T1000 (cell line): ENCODE data around the gene DBF4.
"Not testable (repeated sequence)": the region's sequence is repeated elsewhere in the genome, so short reads cannot be mapped to it uniquely, and the experiment has no call there.

ENCODE experiments used
- DNase-seq: peaks from one replicate; lab custom pipeline; 2025; ENCODE audit warnings: mixed read lengths; lab: John Stamatoyannopoulos, UW

The DBF4 gene

DNA sequence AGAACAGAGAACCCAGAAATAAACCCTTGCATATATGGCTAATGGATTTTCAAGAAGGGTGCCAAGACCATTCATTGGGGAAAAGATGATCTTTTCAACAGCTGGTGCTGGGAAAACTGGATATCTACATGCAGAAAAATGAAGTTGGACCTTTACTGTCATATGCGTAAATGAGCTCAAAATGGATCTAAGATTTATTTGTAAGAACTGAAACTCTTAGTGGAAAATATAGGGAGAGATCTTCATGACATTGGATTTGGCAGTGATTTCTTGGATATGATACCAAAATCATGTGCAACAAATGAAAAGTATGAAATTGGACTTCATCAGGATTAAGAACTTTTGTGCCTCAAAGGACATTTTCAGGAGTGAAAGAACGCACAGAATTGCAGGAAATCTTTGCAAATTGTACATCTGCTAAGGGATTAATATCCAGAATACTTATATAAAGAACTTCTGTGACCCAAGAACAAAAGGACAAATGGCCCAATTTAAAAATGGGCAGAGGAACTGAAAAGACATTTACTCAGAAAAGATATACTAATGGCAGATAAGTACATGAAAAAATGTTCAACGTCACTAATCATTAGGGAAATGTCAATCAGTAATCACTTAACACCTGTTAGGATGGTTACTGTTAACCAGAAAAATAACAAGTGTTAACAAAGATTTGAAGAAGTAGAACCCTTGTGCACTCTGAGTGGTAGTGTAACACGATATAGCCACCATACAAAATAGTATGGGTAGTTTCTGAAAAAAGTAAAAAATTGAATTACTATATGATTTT is 6.1 kb downstream of the DBF4 start:
- no peak for DNase-seq

DNA sequence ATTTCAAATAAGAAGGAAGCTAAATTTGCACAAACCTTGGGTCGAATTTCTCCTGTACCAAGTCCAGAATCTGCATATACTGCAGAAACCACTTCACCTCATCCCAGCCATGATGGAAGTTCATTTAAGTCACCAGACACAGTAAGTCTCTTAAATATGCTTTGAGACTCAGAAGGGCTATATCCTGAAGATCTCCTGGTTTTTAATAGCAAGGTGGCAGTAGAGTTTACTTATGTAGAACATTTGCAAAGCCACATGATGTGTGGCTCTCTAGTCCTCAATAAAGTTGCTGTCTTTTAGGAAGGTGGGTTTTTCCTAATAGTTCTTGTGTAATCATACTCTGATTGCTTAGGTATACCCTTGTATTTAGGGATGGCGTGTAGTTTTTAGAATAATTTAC is 8.7 kb downstream of the DBF4 start:
- DNase-seq = no peak

DNA sequence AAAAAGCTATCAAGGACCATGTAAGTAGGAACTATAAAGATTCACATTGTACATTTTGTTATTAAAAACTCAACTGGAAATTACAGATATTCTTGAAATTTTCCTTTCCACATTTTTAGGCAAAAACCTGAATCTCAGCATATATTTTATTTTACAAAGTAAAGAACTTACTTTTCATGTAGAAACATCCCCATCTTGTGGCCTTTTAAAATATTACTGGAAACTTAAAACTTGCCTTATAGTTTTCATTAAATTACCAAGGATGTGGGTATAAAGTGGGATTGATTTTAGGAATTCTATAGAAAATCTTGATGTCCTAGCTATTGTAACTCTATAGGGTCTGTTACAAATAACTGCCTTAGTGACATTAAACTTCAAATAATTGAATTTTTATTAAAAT is 10.6 kb downstream of the DBF4 start:
- no peak for DNase-seq

DNA sequence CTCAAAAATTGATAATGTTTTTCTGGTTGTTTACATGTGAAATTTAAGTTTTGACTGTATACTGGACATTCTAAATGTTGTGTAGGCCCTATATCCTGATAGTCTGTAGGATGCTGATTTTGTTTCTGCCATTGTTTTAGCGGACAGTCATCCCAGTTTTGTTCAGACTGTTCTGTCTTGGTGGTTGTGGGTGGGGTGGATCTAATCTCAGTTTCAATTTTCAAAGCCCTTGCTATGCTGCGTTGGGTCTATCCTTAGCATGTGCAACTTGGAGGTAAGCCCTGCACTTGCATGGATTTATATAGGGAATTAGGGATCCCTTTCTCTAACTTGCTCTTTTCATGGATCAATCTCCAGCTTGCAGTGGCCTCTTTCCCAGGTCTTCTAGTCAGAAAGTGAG is 19.1 kb downstream of the DBF4 start:
- DNase-seq = no peak

DNA sequence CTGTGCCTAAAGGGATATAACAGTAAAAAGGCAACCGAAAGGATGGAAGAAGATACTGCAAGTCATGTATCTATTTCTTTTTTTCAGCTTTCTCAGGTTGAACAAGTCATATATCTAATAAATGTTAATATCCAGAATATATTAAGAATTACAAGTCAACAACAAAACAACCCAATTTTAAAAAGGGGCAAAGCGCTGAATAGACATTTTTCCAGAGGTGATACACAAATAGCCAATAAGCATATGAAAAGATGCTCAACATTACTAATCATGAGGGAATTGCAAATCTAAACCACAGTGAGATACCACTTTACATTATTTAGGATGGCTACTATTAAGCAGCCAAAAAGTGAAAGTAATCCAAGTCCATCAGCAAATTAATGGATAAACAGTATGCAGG is 23.0 kb downstream of the DBF4 start:
- DNase-seq = no peak

DNA sequence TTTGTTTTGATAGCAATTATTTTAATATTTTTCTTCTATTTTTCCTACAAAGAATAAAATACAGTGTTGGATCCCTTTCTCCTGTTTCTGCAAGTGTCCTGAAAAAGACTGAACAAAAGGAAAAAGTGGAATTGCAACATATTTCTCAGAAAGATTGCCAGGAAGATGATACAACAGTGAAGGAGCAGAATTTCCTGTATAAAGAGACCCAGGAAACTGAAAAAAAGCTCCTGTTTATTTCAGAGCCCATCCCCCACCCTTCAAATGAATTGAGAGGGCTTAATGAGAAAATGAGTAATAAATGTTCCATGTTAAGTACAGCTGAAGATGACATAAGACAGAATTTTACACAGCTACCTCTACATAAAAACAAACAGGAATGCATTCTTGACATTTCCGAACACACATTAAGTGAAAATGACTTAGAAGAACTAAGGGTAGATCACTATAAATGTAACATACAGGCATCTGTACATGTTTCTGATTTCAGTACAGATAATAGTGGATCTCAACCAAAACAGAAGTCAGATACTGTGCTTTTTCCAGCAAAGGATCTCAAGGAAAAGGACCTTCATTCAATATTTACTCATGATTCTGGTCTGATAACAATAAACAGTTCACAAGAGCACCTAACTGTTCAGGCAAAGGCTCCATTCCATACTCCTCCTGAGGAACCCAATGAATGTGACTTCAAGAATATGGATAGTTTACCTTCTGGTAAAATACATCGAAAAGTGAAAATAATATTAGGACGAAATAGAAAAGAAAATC is 31.0 kb downstream of the DBF4 start:
- not testable (repeated sequence) for DNase-seq

DNA sequence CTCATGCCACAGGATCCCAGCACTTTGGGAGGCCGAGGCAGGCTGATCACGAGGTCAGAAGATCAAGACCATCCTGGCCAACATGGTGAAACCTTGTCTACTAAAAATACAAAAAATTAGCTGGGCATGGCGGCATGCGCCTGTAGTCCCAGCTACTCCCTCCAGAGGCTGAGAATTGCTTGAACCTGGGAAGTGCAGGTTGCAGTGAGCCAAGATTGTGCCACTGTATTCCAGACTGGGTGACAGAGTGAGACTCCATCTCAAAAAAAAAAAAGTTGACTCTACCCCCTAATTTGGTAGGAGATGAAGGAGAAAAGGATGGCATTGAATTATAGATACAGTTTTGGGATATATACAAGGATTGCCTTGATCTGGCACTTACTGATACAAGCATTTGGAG is 32.5 kb downstream of the DBF4 start:
- not testable (repeated sequence) for DNase-seq

DNA sequence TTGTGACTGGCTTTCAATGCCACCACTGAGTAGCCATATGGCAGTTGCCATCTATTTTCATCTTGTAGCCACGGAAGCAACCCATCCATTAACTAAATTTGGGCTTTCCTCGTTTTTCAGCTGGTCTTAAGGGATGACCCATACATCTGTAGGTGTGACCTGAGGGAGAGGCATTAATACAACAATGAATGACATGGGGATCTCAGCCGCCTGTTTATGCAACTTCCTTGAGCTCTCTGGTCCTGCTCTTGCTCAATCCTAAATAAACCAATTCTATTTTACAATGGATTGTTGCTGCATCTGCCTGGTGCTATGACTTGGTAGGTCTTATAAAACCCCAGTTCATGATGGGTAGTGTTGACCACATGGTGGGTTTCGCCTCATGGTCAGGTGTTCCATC is 35.8 kb downstream of the DBF4 start:
- DNase-seq = no peak

DNA sequence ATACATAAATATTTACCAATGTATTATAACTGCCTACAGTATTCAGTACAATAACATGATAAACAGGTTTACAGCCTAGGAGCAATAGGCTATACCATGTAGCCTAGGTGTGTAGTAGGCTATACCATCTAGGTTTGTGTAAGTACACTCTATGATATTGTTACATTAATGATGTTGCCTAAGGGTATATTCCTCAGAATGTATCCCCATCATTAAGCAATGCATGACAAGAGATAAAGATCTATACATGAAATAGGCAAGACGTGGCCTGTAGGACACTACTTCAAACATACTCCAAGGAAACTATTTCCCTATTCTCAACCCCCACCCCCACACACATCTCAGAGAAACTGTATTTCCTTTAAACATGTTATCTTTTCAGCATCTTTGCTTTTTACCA is 42.4 kb downstream of the DBF4 start:
- no peak for DNase-seq

DNA sequence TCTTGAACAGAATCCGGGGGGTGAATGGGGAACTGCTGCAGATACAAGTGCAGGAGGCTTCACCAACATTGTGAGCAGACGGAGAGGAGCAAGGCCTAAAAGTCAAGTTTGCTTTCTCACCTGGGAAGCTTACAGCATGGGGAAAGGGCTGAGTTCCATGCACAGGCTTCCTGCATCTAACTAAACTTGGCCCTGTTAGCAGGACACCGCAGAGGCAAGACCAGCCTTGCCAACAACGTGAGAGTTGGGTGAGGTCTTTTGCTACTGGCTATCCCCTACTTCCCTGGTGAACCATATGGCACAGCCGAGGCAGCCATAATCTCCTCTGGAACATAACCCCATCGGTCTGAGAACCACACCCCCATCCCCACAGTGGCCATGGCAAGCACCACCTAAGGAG is 43.6 kb downstream of the DBF4 start:
- DNase-seq = no peak

DNA sequence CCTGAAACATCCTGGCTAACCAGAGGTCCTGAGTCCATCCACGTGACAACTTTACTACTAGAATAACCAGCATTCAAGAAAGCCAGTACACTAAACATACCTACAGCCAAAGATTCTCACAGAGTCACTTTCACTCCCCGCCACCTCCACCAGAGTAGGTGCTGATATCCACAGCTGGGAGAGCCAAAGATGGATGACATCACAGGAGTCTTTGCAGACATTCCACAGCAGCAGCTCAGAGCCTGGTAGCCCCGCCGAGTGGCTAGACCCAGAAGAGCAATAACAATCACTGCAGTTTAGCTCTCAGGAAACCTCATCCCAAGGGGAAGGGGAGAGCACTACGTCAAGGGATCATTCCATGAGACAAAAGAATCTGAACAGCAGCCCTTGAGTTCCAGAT is 44.3 kb downstream of the DBF4 start:
- no peak for DNase-seq

DNA sequence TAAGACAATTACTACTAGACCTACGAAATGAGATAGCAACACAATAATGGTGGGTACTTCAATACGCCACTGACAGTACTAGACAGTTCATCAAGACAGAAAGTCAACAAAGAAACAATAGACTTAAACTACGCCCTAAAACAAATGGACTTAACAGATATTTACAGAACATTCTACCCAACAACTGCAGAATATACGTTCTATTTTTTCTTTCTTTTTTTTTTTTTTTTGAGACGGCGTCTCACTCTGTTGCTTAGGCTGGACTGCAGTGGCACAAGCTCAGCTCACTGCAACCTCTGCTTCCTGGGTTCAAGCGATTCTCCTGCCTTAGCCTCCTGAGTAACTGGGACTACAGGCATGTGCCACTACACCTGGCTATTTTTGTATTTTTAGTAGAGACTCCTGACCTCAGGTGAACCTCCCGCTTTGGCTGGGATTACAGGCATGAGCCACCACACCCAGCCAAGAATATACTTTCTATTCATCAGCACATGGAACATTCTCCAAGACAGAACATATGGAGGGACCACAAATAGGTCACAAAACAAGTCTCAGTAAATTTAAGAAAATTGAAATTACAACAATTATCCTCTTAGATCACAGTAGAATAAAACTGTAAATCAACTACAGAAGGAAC is 46.6 kb downstream of the DBF4 start:
- not testable (repeated sequence) for DNase-seq

DNA sequence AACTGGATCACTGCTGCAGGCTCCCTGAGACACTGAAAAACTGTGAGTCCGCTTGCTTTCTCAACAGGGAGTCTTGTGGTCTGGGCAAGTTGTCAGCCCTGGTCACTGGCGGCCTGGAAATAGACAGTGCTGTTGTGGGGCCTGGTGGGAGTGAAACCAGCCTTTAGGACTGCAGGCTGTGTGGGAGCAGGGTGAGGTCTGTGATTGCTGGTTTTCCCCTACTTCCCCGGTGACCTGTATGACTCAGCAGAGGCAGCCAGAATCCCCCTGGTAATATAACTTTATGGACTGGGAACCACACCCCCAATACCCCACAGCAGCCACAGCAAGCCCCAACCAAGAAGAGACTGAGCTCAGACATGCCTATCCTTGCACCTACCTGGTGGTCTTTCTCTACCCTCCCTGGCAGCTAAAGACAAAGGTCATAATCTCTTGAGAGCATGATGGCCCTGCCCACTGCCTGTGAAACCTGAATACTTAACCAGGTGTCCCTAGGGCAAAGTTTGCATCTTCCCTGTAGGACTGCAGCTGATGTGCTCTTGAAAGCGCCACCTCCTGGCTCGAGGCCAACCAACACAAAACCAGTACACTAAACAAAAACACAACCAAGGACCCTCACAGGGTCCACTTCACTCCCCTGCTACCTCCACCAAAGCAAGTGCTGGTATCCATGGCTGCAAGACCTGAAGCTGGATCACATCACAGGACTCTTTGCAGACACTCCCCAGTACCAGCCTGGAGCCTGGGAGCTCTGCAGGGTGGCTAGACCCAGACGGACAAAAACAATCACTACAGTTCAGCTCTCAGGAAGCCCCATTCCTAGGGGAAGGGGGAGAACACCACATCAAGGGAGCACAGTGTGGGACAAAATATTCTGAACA is 50.5 kb downstream of the DBF4 start:
- peak; percentile 77 for DNase-seq

DNA sequence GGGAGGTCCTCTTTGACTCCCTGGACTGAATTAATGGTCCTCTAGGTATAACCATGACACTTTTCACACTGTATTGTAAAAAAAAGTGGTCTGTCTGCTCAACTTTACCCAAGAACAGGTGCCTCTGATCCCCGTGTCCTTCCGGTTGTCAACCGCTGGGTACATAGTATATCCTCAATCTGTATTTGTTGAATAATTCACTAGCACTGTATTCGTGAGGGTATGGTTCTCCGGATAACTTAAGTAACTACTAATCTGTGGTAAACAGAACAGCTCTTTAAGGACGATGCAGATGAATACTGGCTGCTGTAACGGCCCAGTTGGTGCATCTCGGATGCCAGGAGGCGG is 57.3 kb downstream of the DBF4 start:
- DNase-seq = no peak

DNA sequence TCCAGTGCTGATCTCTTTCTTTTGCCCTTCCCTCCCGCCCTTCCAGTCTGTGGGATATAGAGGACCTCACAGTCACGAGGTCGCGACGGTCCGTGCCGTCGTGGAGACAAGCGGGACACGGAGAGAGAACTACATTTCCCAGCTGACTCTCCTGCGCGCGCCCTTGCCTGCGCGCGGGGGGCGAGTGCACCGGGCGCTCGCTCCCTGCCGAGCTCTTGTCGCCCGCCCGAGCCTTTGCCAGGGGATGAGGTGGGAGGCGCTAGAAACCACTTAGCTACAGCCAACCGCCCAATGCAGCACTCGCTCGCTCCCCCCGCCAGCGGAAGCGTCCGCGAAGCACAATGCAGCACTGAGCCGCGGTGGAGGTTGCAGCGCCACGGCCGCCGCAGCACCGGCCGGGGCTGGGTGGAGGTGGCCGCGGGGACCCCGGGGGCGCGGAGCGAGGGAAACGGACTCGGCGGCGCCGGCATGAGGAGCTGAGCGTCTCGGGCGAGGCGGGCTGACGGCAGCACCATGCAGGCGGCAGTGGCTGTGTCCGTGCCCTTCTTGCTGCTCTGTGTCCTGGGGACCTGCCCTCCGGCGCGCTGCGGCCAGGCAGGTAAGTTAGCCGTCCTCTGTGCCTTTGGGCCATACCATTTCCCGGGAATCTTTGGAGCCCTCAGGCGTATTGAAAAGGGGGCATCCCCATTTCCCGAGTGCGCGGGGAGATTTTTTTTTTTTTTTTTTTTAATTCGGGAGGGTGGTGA is 57.8 kb downstream of the DBF4 start, which contains the start of gene ADAM22:
ADAM22 (plus strand) TSS at position 299 of the 746 bp plus-strand sequence; CDS start at position 514, 215 bp downstream.
- peak; percentile 87 for DNase-seq

DNA sequence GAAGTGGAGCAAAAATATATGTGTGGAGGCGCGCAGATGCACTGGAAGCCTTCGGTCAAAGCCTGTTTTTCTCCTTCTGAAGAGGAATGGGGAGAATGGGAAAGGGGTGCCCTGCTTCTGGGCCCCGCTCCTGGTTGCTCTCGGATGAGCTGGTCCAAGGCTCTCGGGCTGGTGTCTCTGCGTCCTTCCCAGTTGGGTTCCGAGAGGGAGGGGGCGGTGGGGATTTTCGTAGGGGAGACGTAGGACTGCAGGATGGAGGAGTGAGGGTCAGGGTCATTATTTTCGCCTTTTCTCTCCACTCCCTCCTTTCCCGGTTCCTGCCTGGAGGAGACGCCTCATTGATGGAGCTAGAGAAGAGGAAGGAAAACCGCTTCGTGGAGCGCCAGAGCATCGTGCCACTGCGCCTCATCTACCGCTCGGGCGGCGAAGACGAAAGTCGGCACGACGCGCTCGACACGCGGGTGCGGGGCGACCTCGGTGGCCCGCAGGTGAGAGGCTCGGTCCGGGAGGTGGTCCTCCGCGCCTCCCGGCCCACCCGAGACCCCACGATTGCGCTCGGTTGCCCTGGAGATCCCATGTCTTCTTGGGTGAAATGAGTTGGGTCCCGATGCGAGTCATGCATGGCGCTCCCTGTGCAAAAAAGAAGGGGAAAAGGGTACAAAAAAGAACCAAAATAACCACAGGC is 58.5 kb downstream of the DBF4 start:
- peak; percentile 23 for DNase-seq

DNA sequence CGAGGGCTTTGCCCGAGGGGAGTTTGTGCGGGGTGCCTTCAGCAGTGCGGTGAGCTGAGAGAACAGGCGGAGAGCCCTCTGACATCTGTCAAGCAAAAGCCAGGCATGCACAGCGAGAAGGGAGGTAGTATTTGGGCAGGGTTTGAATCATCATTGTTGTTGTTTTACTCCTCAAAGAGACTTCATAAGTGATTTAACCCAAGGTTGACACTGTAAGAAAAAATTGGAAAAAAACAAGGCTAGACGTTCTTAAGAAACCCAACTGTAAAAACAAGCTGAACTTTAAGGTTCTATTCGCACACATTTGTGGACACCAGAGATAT is 59.1 kb downstream of the DBF4 start:
- no peak for DNase-seq

DNA sequence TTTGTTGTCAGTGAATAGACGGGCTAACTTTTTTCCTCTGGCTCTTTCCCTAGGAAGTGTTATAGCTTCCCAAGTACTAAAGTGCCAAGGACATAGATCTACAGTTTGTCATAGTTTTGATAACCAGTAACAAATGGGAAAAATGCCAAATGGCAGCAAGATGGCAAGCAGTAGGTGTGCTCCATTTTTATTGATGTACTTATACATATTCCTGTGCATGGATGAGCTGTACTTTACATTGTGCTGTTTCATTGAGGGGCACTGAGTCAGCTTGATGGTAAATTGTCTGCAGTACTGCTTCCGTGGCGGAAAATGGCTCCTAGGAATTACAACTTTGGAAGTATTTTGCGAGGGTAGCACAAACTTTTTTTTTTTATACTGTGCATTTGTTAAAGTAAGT is 64.8 kb downstream of the DBF4 start:
- DNase-seq = no peak

DNA sequence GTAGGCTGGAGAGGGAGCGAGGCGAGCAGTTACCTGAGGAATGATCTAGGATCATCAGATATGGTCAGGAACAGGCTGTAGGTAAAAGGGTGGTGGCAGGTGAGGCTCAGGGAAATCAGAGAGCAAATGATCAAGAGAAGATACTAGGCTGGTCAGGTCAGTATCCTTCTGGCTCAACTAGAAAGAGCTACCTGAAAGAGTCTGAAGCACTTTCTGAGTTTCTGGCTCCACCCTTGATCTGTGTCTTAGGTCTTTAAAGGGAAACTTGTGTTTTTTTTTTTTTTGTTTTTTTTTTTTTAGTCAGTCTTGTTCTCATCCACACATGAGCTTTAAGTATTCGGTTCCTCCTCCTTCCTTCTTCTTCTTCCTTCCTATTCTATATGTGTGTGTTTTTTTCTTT is 68.3 kb downstream of the DBF4 start:
- DNase-seq = no peak

DNA sequence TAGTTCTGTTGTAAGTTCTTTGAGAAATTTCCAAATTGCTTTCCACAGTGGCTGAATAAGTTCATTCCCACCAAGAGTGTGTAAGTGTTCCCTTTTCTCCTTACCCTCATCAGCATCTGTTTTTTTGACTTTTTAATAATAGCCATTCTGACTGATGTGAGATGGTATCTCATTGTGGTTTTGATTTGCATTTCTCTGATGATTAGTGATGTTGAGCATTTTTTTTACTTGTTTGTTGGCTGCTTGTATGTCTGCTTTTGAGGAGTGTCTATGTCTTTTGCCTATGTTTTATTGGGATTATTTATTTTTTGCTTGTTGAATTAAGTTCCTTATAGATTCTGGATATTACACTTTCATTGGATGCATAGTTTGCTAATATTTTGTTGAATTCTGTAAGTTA is 69.6 kb downstream of the DBF4 start:
- DNase-seq = not testable (repeated sequence)

DNA sequence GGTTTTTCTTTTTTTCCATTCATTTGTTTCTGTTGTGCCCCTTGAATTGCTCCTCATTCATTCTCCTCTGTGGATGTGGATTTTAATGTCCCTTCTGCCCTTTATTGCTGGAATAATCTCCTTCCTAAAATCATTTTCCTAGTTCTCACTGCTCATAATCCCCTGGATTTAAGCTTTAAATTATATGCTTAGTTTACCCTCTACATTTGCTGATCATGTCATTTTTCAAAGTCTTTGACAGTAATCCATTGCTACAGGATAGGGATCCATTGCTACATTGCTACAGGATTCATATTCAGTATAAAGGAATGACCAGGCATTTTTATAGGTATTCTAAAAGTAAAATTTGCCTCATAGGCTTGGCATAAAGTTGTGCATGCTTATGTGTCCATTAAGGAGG is 72.1 kb downstream of the DBF4 start:
- DNase-seq = no peak
